Astrocyte of the spinal cord (primary cell): ENCODE data around the gene DUSP12.
"Not testable (repeated sequence)": the region's sequence is repeated elsewhere in the genome, so short reads cannot be mapped to it uniquely, and the experiment has no call there.

Experiments used
- DNase-seq: peaks from one replicate; pipeline ENCODE4 v3.0.0; 2011; ENCODE audit warnings: low read depth, low spot score
- H3K4me3 ChIP-seq: 2 replicates; pipeline ENCODE4 v1.5.1; 2011; ENCODE audit warnings: low read depth, mild to moderate bottlenecking, low read length, moderate library complexity
- CTCF ChIP-seq: IDR thresholded peaks from 2 replicates; pipeline ENCODE4 v1.5.1; 2012; ENCODE audit warnings: low read depth, mild to moderate bottlenecking, low read length, inconsistent platforms
- in situ Hi-C: cut with HindIII; loops from 2 replicates; pipeline ENCODE4 v1.10.0; 2017; ENCODE audit warnings: low sequenced_read_pairs

DUSP12 gene

GRCh38 chr1:161721738-161722343 lies 27.7 kb upstream of the DUSP12 start:
- in situ Hi-C loops = no loop called here
- DNase-seq = peak; percentile 64

GRCh38 chr1:161722406-161722805 lies 27.2 kb upstream of the DUSP12 start:
- no peak overlapping the region for H3K4me3 ChIP-seq
- TF ChIP-seq CTCF = no peak
- in situ Hi-C loops = no loop called here
- no peak for DNase-seq

More at GRCh38 chr1:161721738-161722343, 27.7 kb upstream of the DUSP12 start:
- TF ChIP-seq CTCF = no peak
- H3K4me3 ChIP-seq = no peak overlapping the region

- TF ChIP-seq CTCF = no peak
- DNase-seq = no peak
- in situ Hi-C loops = no loop called here
- H3K4me3 ChIP-seq = no peak overlapping the region
Observed at GRCh38 chr1:161723459-161724141, 26.0 kb upstream of the DUSP12 start.

- DNase-seq = not testable (repeated sequence)
- in situ Hi-C loops = loop anchor here (25.0 kb wide), 1 partner anchor 88 kb away; the partner anchor contains the start of gene FCGR3B
- peak overlapping the region; percentile 59 for H3K4me3 ChIP-seq
Observed at GRCh38 chr1:161725258-161725907, 24.2 kb upstream of the DUSP12 start.

- TF ChIP-seq CTCF = peak; percentile 38
Observed at GRCh38 chr1:161725908-161726472, 23.6 kb upstream of the DUSP12 start.

GRCh38 chr1:161726473-161727255 lies 22.9 kb upstream of the DUSP12 start:
- peak overlapping the region; percentile 59 for H3K4me3 ChIP-seq
- peak; percentile 75 for DNase-seq
- TF ChIP-seq CTCF = no peak
- in situ Hi-C loops = loop anchor here (25.0 kb wide), 1 partner anchor 89 kb away; the partner anchor contains the start of gene FCGR3B

More at GRCh38 chr1:161725908-161726472, 23.6 kb upstream of the DUSP12 start:
- peak; percentile 47 for DNase-seq
- peak overlapping the region; percentile 59 for H3K4me3 ChIP-seq
- in situ Hi-C loops = loop anchor here (25.0 kb wide), 1 partner anchor 89 kb away; the partner anchor contains the start of gene FCGR3B
